Calu3 (cell line): ENCODE data around the gene FAM9A. TPM values are rescaled to one million over a fixed set of nuclear protein-coding genes. Genes with fewer than 3 reads are reported as not detected.

Experiments
- BruUV-seq: library from RNA; stranded (reverse); fragments of 400-500 nt; replicated peaks from 2 replicates; lab custom pipeline; 2021; lab: Mats Ljungman, UMichigan
- CTCF ChIA-PET: fragments of 300-600 bp; sonication (Branson Sonifier 250); formaldehyde crosslinking; loops from one replicate; lab custom pipeline; 2022; ENCODE audit warnings: antibody characterized with exemption; lab: Charles Lee
- DNase-seq: peaks from one replicate; pipeline ENCODE4 v3.0.0; 2022
- H3K27ac Mint-ChIP-seq: one replicate; pipeline ENCODE4 v1.8.0; 2022; ENCODE audit warnings: mixed read lengths; ENCODE audit not compliant: unreplicated experiment
- H3K27me3 Mint-ChIP-seq: one replicate; pipeline ENCODE4 v1.8.0; 2022; ENCODE audit warnings: mixed read lengths; ENCODE audit not compliant: unreplicated experiment
- H3K36me3 Mint-ChIP-seq: one replicate; pipeline ENCODE4 v1.8.0; 2022; ENCODE audit warnings: mild to moderate bottlenecking, moderate library complexity, mixed read lengths; ENCODE audit not compliant: insufficient read depth, unreplicated experiment
- H3K4me1 Mint-ChIP-seq: one replicate; pipeline ENCODE4 v1.8.0; 2022; ENCODE audit warnings: mild to moderate bottlenecking, low read depth, mixed read lengths; ENCODE audit not compliant: unreplicated experiment
- H3K4me3 Mint-ChIP-seq: one replicate; pipeline ENCODE4 v1.8.0; 2022; ENCODE audit warnings: mild to moderate bottlenecking, low read depth, moderate library complexity, mixed read lengths; ENCODE audit not compliant: unreplicated experiment
- H3K9me3 Mint-ChIP-seq: one replicate; pipeline ENCODE4 v1.8.0; 2022; ENCODE audit warnings: low read depth, mixed read lengths; ENCODE audit not compliant: unreplicated experiment
- intact Hi-C: fragments of 100-400 bp; cut with micrococcal nuclease; formaldehyde crosslinking; loops from one replicate; pipeline ENCODE4 v1.10.0; 2022; ENCODE audit not compliant: unreplicated experiment
- total RNA-seq: library from RNA; stranded (reverse); gene quantifications from 2 replicates; pipeline ENCODE4 v1.2.3, GENCODE V29; 2022
- TF ChIP-seq, protein P1 (sequence below): fragments of 200-600 bp; IDR thresholded peaks from one replicate; pipeline ENCODE4 v1.8.0; 2022; ENCODE audit warnings: antibody characterized with exemption; ENCODE audit not compliant: unreplicated experiment

The FAM9A gene
- total RNA-seq, 1 experiment from 2014 or later = not detected

DNA sequence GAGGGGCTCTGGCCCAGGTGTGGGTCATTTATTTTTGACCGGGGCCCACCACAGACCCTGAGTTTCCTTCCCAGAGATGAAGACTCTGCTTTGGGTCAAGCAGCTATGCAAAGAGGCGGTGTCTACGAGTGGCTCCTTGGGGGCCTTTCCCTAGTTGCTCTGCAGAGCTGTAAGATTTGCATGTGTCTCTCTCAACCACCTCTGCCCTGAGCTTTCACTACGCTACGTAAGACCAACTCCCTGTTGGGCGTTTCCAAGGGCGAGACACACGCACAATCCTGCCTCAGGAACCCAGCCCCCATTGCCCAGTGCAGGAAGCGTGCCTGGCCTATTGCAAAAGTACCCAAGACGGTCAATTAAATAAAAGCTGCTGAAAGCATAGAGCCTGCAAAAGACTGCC is 59.2 kb downstream of the FAM9A start:
- intact Hi-C loops = no loop called here
- TF ChIP-seq, protein P1, sequence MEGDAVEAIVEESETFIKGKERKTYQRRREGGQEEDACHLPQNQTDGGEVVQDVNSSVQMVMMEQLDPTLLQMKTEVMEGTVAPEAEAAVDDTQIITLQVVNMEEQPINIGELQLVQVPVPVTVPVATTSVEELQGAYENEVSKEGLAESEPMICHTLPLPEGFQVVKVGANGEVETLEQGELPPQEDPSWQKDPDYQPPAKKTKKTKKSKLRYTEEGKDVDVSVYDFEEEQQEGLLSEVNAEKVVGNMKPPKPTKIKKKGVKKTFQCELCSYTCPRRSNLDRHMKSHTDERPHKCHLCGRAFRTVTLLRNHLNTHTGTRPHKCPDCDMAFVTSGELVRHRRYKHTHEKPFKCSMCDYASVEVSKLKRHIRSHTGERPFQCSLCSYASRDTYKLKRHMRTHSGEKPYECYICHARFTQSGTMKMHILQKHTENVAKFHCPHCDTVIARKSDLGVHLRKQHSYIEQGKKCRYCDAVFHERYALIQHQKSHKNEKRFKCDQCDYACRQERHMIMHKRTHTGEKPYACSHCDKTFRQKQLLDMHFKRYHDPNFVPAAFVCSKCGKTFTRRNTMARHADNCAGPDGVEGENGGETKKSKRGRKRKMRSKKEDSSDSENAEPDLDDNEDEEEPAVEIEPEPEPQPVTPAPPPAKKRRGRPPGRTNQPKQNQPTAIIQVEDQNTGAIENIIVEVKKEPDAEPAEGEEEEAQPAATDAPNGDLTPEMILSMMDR = no peak
- CTCF ChIA-PET = no interaction called here
- Mint-ChIP-seq H3K27me3 (peaks cover 24% of the 10 kb centered on the region), H3K9me3 (no peaks in the 10 kb centered on the region), H3K27ac (no peak overlapping the region), H3K4me3 (no peak overlapping the region), H3K4me1 (no peaks in the 10 kb centered on the region), H3K36me3 (no peaks in the 10 kb centered on the region)
- DNase-seq = no peak
- no TSS peak for BruUV-seq

Other genes with a start within 250 kb of the FAM9A start
- gene ANOS1, start 69.2 kb downstream of the FAM9A start, total RNA-seq = 0.33 and 0.56 TPM in 2 replicates
- 0.40 and 0.69 TPM in 2 replicates for gene FAM9B, start 232.7 kb upstream of the FAM9A start, total RNA-seq